Lower lobe of right lung (tissue), 2 donors: ENCODE data around the gene ADAMTSL5. TPM values are rescaled to one million over a fixed set of nuclear protein-coding genes. Genes with fewer than 3 reads are reported as not detected.
"Not testable (repeated sequence)": the region's sequence is repeated elsewhere in the genome, so short reads cannot be mapped to it uniquely, and the experiment has no call there.

Source experiments
- ATAC-seq, 2 donors: fragments of 200-7000 bp; cut with Tn5 transposase; one replicate each; pipeline ENCODE4 v1.9.1; 2020 to 2022; ENCODE audit warnings: mild to moderate bottlenecking in 2 of 2, moderate library complexity in 2 of 2
- DNase-seq: peaks from one replicate; pipeline ENCODE4 v3.0.0-alpha.2; 2020
- H3K27ac ChIP-seq: fragments of 200-600 bp; one replicate; pipeline ENCODE4 v1.8.0; 2022
- H3K27me3 ChIP-seq: fragments of 200-600 bp; one replicate; pipeline ENCODE4 v1.8.0; 2022; ENCODE audit warnings: low read depth
- H3K36me3 ChIP-seq: fragments of 200-600 bp; one replicate; pipeline ENCODE4 v1.8.0; 2022; ENCODE audit warnings: mild to moderate bottlenecking
- H3K4me1 ChIP-seq: fragments of 200-600 bp; one replicate; pipeline ENCODE4 v1.8.0; 2022
- H3K4me3 ChIP-seq: fragments of 200-600 bp; one replicate; pipeline ENCODE4 v1.8.0; 2022; ENCODE audit warnings: mild to moderate bottlenecking
- H3K9me3 ChIP-seq: fragments of 200-600 bp; one replicate; pipeline ENCODE4 v1.8.0; 2022
- intact Hi-C: fragments of 100-400 bp; cut with DNase I; formaldehyde crosslinking; loops from one replicate; pipeline ENCODE4 v1.11.0; 2022
- total RNA-seq: library from RNA; stranded (reverse); fragmentation: NEBNext Ultra II Directional; extraction: Animal tissue kit (Norgen Biotek cat#: 25700); gene quantifications from one replicate; pipeline ENCODE4 v1.2.1, GENCODE V29; 2021
- TF ChIP-seq, protein P1 (sequence below): fragments of 200-600 bp; IDR thresholded peaks from one replicate; pipeline ENCODE4 v1.8.0; 2022; ENCODE audit warnings: antibody characterized with exemption, mild to moderate bottlenecking
- donor health status: DM: no; HTN: yes; CAD: no; lungs with severe emphysema.

Gene ADAMTSL5
- total RNA-seq, 1 donor from 2014 or later = 3.3 TPM

DNA sequence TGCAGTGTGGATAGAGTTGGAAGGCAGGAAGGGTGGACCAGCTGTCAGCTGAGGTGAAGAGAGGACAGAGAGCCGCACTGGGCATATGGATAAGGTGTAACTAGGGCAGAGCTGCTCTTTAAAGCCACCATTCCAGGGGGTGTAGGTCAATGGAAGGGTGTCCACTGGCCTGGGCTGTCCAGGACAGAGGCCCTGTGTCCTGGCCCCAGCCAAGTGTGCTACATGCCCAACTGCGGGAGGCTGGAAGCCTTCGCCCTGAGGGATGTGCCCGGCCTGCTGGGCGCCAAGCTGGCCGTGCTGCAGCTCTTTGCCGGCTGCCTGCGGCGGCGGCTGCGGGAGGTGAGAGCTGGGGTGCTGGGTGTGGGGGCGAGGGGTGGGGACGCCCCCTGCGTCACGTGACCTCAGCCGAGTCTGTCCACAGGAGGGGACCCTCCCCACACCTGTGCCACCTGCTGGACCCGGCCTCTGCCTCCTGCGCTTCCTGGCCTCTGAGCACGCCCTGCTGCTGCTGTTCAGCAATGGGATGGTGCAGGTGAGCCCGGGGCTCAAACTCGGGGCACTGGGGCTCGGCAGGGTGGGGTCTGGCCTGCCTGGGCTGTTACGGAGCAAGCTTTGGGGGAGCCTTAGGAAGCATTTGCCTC lies 20.8 kb upstream of the ADAMTSL5 start:
- DNase-seq = no peak
- intact Hi-C loops = no loop called here

DNA sequence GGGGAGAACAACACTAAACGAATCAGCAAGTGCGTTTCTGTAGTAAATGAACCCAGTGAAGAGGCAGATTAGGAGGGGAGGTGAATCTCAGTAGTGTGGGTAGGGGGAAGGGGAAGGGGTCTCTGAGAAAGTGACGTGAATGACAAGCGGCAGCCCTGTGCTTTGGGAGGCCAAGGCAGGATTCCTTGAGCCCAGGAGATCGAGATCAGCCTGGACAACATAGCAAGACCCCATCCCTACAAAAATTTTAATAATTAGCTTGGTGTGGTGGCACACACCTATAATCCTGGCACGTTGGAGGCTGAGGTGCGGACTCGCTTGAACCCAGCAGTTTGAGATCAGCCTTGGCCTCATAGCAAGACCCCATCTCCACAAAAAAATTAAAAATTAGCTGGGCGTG lies 19.2 kb upstream of the ADAMTSL5 start:
- Histone ChIP-seq H3K9me3 (no peaks in the 10 kb centered on the region), H3K4me1 (no peaks in the 10 kb centered on the region), H3K27me3 (peaks cover 24% of the 10 kb centered on the region), H3K36me3 (no peaks in the 10 kb centered on the region), H3K27ac (no peak overlapping the region), H3K4me3 (no peak overlapping the region)
- DNase-seq = no peak
- no peak for ATAC-seq
- intact Hi-C loops = no loop called here
- TF ChIP-seq, protein P1, sequence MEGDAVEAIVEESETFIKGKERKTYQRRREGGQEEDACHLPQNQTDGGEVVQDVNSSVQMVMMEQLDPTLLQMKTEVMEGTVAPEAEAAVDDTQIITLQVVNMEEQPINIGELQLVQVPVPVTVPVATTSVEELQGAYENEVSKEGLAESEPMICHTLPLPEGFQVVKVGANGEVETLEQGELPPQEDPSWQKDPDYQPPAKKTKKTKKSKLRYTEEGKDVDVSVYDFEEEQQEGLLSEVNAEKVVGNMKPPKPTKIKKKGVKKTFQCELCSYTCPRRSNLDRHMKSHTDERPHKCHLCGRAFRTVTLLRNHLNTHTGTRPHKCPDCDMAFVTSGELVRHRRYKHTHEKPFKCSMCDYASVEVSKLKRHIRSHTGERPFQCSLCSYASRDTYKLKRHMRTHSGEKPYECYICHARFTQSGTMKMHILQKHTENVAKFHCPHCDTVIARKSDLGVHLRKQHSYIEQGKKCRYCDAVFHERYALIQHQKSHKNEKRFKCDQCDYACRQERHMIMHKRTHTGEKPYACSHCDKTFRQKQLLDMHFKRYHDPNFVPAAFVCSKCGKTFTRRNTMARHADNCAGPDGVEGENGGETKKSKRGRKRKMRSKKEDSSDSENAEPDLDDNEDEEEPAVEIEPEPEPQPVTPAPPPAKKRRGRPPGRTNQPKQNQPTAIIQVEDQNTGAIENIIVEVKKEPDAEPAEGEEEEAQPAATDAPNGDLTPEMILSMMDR = no peak

More for the DNA sequence above, 20.8 kb upstream of the ADAMTSL5 start:
- no peaks in the 10 kb centered on the region for H3K36me3 ChIP-seq
- no peak overlapping the region for H3K4me3 ChIP-seq
- no peak overlapping the region for H3K27ac ChIP-seq
- peaks cover 26% of the 10 kb centered on the region for H3K27me3 ChIP-seq
- TF ChIP-seq, protein P1 = no peak
- H3K9me3 ChIP-seq = no peaks in the 10 kb centered on the region
- H3K4me1 ChIP-seq = no peaks in the 10 kb centered on the region
- no peak for ATAC-seq

DNA sequence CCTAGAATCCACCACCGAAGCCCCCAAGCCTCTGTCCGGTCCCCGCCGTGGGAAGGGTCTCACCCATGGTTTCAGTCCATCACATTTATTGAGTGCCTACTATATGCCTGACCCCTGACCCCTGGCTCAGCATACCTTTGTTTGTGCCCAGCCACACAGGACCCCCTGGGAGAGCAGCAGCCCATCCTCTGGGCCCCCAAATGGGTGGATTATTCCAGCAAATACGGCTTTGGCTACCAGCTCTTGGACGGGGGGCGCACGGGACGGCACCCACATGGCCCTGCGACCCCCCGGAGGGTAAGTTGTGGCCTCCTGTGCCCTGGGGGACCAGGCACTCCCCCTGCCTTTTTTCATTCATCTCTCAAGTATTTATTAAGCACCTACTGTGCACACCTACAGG lies 18.8 kb upstream of the ADAMTSL5 start:
- H3K36me3 ChIP-seq = no peaks in the 10 kb centered on the region
- H3K4me1 ChIP-seq = no peaks in the 10 kb centered on the region
- ATAC-seq (no peak), DNase-seq (no peak)
- TF ChIP-seq, protein P1 = no peak
- peaks cover 25% of the 10 kb centered on the region for H3K27me3 ChIP-seq
- no peak overlapping the region for H3K27ac ChIP-seq
- no peaks in the 10 kb centered on the region for H3K9me3 ChIP-seq
- intact Hi-C loops = no loop called here
- no peak overlapping the region for H3K4me3 ChIP-seq

DNA sequence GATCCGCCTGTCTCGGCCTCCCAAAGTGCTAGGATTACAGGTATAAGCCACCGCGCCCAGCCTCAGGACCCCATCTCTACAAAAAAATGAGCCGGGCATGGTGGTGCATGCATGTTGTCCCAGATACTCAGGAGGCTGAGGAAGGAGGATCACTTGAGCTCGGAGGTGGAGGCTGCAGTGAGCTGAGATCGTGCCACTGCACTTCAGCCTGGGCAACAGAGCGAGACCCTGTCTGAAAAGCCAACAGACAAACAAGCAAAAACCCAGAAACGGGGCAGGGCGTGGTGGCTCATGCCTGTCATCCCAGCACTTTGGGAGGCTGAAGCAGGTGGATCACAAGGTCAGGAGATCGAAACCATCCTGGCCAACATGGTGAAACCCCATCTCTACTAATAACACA lies 18.0 kb upstream of the ADAMTSL5 start:
- H3K9me3 ChIP-seq, DNase-seq, H3K27ac ChIP-seq, intact Hi-C loops, ATAC-seq, H3K4me1 ChIP-seq, H3K4me3 ChIP-seq, H3K36me3 ChIP-seq: not testable (repeated sequence)
- H3K27me3 ChIP-seq = peaks cover 32% of the 10 kb centered on the region

DNA sequence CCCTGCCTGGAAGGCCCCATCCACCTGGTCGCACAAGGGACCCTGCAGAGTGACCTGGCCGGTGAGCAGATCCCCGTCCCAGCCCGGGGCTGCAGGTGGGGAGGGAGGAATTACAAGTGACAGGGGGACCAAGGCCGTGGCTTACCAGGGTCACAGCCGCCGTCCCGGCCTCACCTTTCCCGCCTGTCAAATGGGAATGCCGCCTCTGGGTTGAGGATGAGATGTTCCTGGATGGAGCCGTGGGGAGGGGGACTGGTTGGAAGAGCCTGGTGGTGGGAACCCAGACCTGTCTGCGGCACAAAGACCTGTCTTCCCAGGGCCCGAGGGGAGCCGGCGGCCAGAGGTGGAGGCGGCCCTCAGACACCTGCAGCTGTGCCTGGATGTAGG lies 16.6 kb upstream of the ADAMTSL5 start:
- intact Hi-C loops = no loop called here

More for the DNA sequence above, 16.6 kb upstream of the ADAMTSL5 start:
- Histone ChIP-seq H3K36me3 (no peaks in the 10 kb centered on the region), H3K4me1 (no peaks in the 10 kb centered on the region), H3K27me3 (peaks cover 46% of the 10 kb centered on the region), H3K27ac (no peak overlapping the region), H3K9me3 (no peaks in the 10 kb centered on the region), H3K4me3 (no peak overlapping the region)
- no peak for DNase-seq
- TF ChIP-seq, protein P1 = no peak
- no peak for ATAC-seq
